Activated naive CD4-positive, alpha-beta T cell treated with anti-CD3 and anti-CD28 coated beads, Interleukin-2, amount 10 ng/mL, durations not matched to agents 5 hours and 36 hours (primary cell): ENCODE measurements around the gene DLK1. TPM values are rescaled to one million over a fixed set of nuclear protein-coding genes. Genes with fewer than 3 reads are reported as not detected.

Experiments
- total RNA-seq, 2 experiments: library from RNA; stranded (reverse); gene quantifications; one replicate each; pipeline ENCODE4 v1.2.3, GENCODE V29; 2021

Gene DLK1
- not detected for total RNA-seq

DNA sequence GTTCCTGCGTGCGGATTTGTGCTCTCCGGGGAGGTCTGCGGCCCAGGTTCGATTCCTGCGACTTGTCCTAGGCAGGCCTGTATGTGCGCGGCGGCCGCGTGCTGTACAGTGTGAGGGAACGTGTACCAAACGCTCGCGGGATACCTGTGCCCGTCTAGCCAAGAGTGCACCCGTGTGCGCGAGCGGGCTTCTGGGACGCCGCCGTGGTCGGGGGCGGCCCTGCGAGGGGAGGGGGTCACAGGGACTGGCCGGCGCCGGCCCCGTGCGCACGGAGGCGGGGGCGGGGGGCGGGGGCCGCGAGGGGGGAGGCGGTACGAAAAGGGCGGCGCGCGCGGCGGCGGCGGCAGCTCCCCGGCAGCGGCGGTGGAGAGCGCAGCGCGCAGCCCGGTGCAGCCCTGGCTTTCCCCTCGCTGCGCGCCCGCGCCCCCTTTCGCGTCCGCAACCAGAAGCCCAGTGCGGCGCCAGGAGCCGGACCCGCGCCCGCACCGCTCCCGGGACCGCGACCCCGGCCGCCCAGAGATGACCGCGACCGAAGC is at the start of gene DLK1:
TSS of gene DLK1 (plus strand) at position 343 of the 536 bp plus-strand sequence. CDS start at position 520, 177 bp downstream.

Other genes with a start within 250 kb of the DLK1 start
- 1 to 10 TPM; 1.2 to 1.4 TPM for gene BEGAIN, start 139.5 kb upstream of the DLK1 start, total RNA-seq
- not detected for gene MEG3, start 99.2 kb downstream of the DLK1 start, total RNA-seq
- gene RTL1, start 176.8 kb downstream of the DLK1 start, total RNA-seq: not detected